H1 (cell line): Measurements from ENCODE around the gene PIK3R5. TPM values are rescaled to one million over a fixed set of nuclear protein-coding genes. Genes with fewer than 3 reads are reported as not detected.

Experiments
- CTCF ChIA-PET: fragments of 300-600 bp; sonication (Branson Sonifier 250); formaldehyde crosslinking; loops from one replicate; lab custom pipeline; 2021; ENCODE audit not compliant: partially characterized antibody; lab: Charles Lee
- POLR2A ChIA-PET: fragments of 300-600 bp; sonication (Branson Sonifier 250); formaldehyde crosslinking; loops from one replicate; lab custom pipeline; 2021; ENCODE audit warnings: inconsistent platforms; ENCODE audit not compliant: partially characterized antibody; lab: Charles Lee
- DNase-seq, 2 experiments: peaks; one replicate each; pipeline versions ENCODE4 v3.0.0 to v3.0.0-alpha.2; 2010 to 2022; ENCODE audit warnings: low spot score in 2 of 2, low read depth in 1 of 2, mixed read lengths in 1 of 2
- FAIRE-seq: peaks from 2 replicates; lab custom pipeline; 2011; peaks lifted over from hg19 to GRCh38; lab: Jason Lieb, UNC
- H2AFZ ChIP-seq: 2 replicates; pipeline ENCODE4 v1.8.1; 2012; ENCODE audit warnings: low read length, inconsistent platforms
- H2AK5ac ChIP-seq: 2 replicates; pipeline ENCODE4 v1.6.1; 2013; ENCODE audit warnings: low read depth, low read length
- H2BK120ac ChIP-seq: replicated peaks from 2 replicates; pipeline ENCODE3; 2013; ENCODE audit warnings: low read depth, low read length, inconsistent platforms
- H2BK12ac ChIP-seq: 2 replicates; pipeline ENCODE4 v1.6.1; 2013; ENCODE audit warnings: low read depth, low read length
- H2BK15ac ChIP-seq: 2 replicates; pipeline ENCODE4 v1.6.1; 2013; ENCODE audit warnings: low read length
- H2BK20ac ChIP-seq: 2 replicates; pipeline ENCODE4 v1.6.1; 2013; ENCODE audit warnings: low read length
- H2BK5ac ChIP-seq: 2 replicates; pipeline ENCODE4 v1.6.1; 2013; ENCODE audit warnings: low read depth, low read length
- H3K14ac ChIP-seq: 2 replicates; pipeline ENCODE4 v1.6.1; 2013; ENCODE audit warnings: inconsistent platforms; ENCODE audit not compliant: insufficient read length
- H3K18ac ChIP-seq: 2 replicates; pipeline ENCODE4 v1.6.1; 2013; ENCODE audit warnings: low read length; ENCODE audit errors: extremely low read depth
- H3K23ac ChIP-seq: 2 replicates; pipeline ENCODE4 v1.6.1; 2013; ENCODE audit warnings: inconsistent platforms; ENCODE audit not compliant: insufficient read length
- H3K23me2 ChIP-seq: 2 replicates; pipeline ENCODE4 v1.6.1; 2013; ENCODE audit warnings: low read depth, low read length
- H3K27ac ChIP-seq: 2 replicates; pipeline ENCODE4 v1.6.1; 2011; ENCODE audit warnings: low read depth, low read length, inconsistent platforms
- H3K27me3 ChIP-seq, 4 experiments: replicated peaks in 1 of 4; 1 replicate in 1 of 4; 2 replicates in 3 of 4; pipeline versions ENCODE4 v1.6.1 to v1.8.1; 2011 to 2013; ENCODE audit warnings: low read length in 3 of 4, mild to moderate bottlenecking in 3 of 4, inconsistent platforms in 2 of 4, mixed read lengths in 2 of 4, moderate library complexity in 1 of 4; ENCODE audit not compliant: control insufficient read depth in 3 of 4, insufficient read depth in 3 of 4; ENCODE audit errors: extremely low read depth in 1 of 4
- H3K36me3 ChIP-seq, 4 experiments: 2 replicates each; pipeline versions ENCODE4 v1.6.1 to v1.8.1; 2011 to 2013; ENCODE audit warnings: mild to moderate bottlenecking in 4 of 4, low read length in 3 of 4, moderate library complexity in 2 of 4, control low read depth in 1 of 4, inconsistent platforms in 1 of 4; ENCODE audit not compliant: insufficient read depth in 4 of 4, control insufficient read depth in 2 of 4
- H3K4ac ChIP-seq: replicated peaks from 2 replicates; pipeline ENCODE3; 2013; ENCODE audit warnings: low read length, low read depth, mixed read lengths, inconsistent platforms; ENCODE audit not compliant: insufficient read length
- H3K4me1 ChIP-seq, 4 experiments: replicated peaks in 1 of 4; 1 replicate in 1 of 4; 2 replicates in 3 of 4; pipeline versions ENCODE4 v1.6.1 to v1.8.1; 2011 to 2013; ENCODE audit warnings: low read length in 3 of 4, inconsistent platforms in 2 of 4, mixed read lengths in 1 of 4; ENCODE audit not compliant: insufficient read depth in 4 of 4, control insufficient read depth in 3 of 4
- H3K4me2 ChIP-seq, 2 experiments: 2 replicates each; pipeline versions ENCODE4 v1.6.1 to v1.8.1; 2011 to 2013; ENCODE audit warnings: low read depth in 2 of 2, low read length in 2 of 2, control low read depth in 1 of 2, inconsistent platforms in 1 of 2, mild to moderate bottlenecking in 1 of 2; ENCODE audit not compliant: insufficient read depth in 1 of 2
- H3K4me3 ChIP-seq, 4 experiments: fragments of 200-600, 300-600 bp in 1 of 4; sonication (generic), shearing (Covaris generic), sonication (Bioruptor Twin) in 1 of 4; 2 replicates each; pipeline versions ENCODE4 v1.5.1 to v1.8.1; 2011 to 2016; ENCODE audit warnings: low read length in 4 of 4, low read depth in 3 of 4, control low read depth in 2 of 4, inconsistent platforms in 2 of 4, mild to moderate bottlenecking in 2 of 4, mixed read lengths in 1 of 4, moderate library complexity in 1 of 4; ENCODE audit not compliant: insufficient read depth in 2 of 4; ENCODE audit errors: extremely low read depth in 1 of 4
- H3K56ac ChIP-seq: replicated peaks from 2 replicates; pipeline ENCODE3; 2013; ENCODE audit warnings: low read depth, mild to moderate bottlenecking, mixed read lengths, low read length, inconsistent platforms; ENCODE audit not compliant: insufficient read length
- H3K79me1 ChIP-seq: 2 replicates; pipeline ENCODE4 v1.6.1; 2013; ENCODE audit warnings: low read depth, low read length, control low read depth
- H3K79me2 ChIP-seq, 2 experiments: 2 replicates each; pipeline versions ENCODE4 v1.6.1 to v1.8.1; 2012 to 2013; ENCODE audit warnings: low read length in 2 of 2, mild to moderate bottlenecking in 2 of 2, inconsistent platforms in 1 of 2; ENCODE audit not compliant: insufficient read depth in 2 of 2, control insufficient read depth in 1 of 2
- H3K9ac ChIP-seq, 4 experiments: replicated peaks in 1 of 4; 1 replicate in 1 of 4; 2 replicates in 3 of 4; pipeline versions ENCODE4 v1.6.1 to v1.8.1; 2011 to 2013; ENCODE audit warnings: low read depth in 3 of 4, low read length in 3 of 4, control low read depth in 2 of 4, mild to moderate bottlenecking in 2 of 4, moderate library complexity in 2 of 4, inconsistent platforms in 1 of 4; ENCODE audit errors: extremely low read depth in 1 of 4
- H3K9me3 ChIP-seq, 2 experiments: 2 replicates each; pipeline versions ENCODE4 v1.6.1 to v1.8.1; 2012 to 2013; ENCODE audit warnings: mild to moderate bottlenecking in 2 of 2, moderate library complexity in 2 of 2, control low read depth in 1 of 2, inconsistent platforms in 1 of 2, low read depth in 1 of 2, low read length in 1 of 2, mixed read lengths in 1 of 2; ENCODE audit not compliant: insufficient read depth in 2 of 2
- H4K20me1 ChIP-seq, 2 experiments: replicated peaks in 1 of 2; 2 replicates each; pipeline versions ENCODE3 to v1.8.1; 2011 to 2013; ENCODE audit warnings: inconsistent platforms in 2 of 2, low read length in 2 of 2, mild to moderate bottlenecking in 1 of 2; ENCODE audit not compliant: insufficient read depth in 2 of 2, control insufficient read depth in 1 of 2
- H4K5ac ChIP-seq: 2 replicates; pipeline ENCODE4 v1.6.1; 2013; ENCODE audit warnings: low read length, low read depth, mixed read lengths, inconsistent platforms; ENCODE audit not compliant: insufficient read length
- H4K8ac ChIP-seq: 2 replicates; pipeline ENCODE4 v1.8.0; 2013; ENCODE audit warnings: mild to moderate bottlenecking, moderate library complexity, low read length, inconsistent platforms; ENCODE audit not compliant: insufficient read depth; ENCODE audit errors: extremely low read depth
- H4K91ac ChIP-seq: replicated peaks from 2 replicates; pipeline ENCODE3; 2013; ENCODE audit warnings: low read length, mixed read lengths, inconsistent platforms; ENCODE audit not compliant: insufficient read length
- ASH2L ChIP-seq: fragments of 200-600, 300-600 bp; sonication (generic); IDR thresholded peaks from one replicate; pipeline ENCODE4 v1.7.1; 2017; ENCODE audit warnings: low read length
- ATF2 ChIP-seq: IDR thresholded peaks from 2 replicates; pipeline ENCODE4 v1.6.1; 2012; ENCODE audit warnings: low read length, inconsistent platforms
- ATF3 ChIP-seq: IDR thresholded peaks from 2 replicates; pipeline ENCODE4 v1.6.1; 2011; ENCODE audit warnings: low read depth, mild to moderate bottlenecking, low read length; ENCODE audit not compliant: insufficient read depth
- BCL11A ChIP-seq, 2 experiments: IDR thresholded peaks; one replicate each; pipeline ENCODE4 v1.6.1; 2011; ENCODE audit warnings: low read depth in 2 of 2, low read length in 2 of 2, mild to moderate bottlenecking in 2 of 2
- CHD2 ChIP-seq: IDR thresholded peaks from 2 replicates; pipeline ENCODE4 v1.6.1; 2012; ENCODE audit warnings: low read length, improper control_type of control experiment
- EGR1 ChIP-seq: IDR thresholded peaks from 2 replicates; pipeline ENCODE4 v1.6.1; 2011; ENCODE audit warnings: low read depth, low read length, borderline replicate concordance
- KDM1A ChIP-seq: fragments of 200-600, 300-600 bp; sonication (generic); IDR thresholded peaks from 2 replicates; pipeline ENCODE4 v1.7.1; 2016; ENCODE audit warnings: mild to moderate bottlenecking, low read length, borderline replicate concordance
- POLR2AphosphoS5 ChIP-seq: IDR thresholded peaks from 2 replicates; pipeline ENCODE4 v1.6.1; 2011; ENCODE audit warnings: low read depth, low read length
- SAP30 ChIP-seq: fragments of 300-600 bp; sonication (generic); IDR thresholded peaks from 2 replicates; pipeline ENCODE4 v1.7.1; 2012; ENCODE audit warnings: low read length, moderate library complexity, mild to moderate bottlenecking, inconsistent platforms; ENCODE audit not compliant: insufficient read depth, insufficient replicate concordance
- SIRT6 ChIP-seq: IDR thresholded peaks from one replicate; pipeline ENCODE4 v1.7.1; 2012; ENCODE audit warnings: low read length, inconsistent platforms
- SIX5 ChIP-seq: IDR thresholded peaks from 2 replicates; pipeline ENCODE4 v1.6.1; 2011; ENCODE audit warnings: mild to moderate bottlenecking, low read depth, low read length
- WGBS, 2 experiments: shearing (Covaris generic) in 1 of 2; methylation state at CpG; one replicate each; pipeline versions ENCODE4 v1.1.6 to v1.1.7; 2013 to 2015; ENCODE audit warnings: low lambda C conversion rate in 2 of 2, mixed read lengths in 2 of 2, inconsistent platforms in 1 of 2, low coverage in 1 of 2, missing lambda C conversion rate in 1 of 2; ENCODE audit not compliant: insufficient replicate concordance in 2 of 2, insufficient coverage in 1 of 2, insufficient read length in 1 of 2; ENCODE audit errors: extremely low coverage in 1 of 2, missing lambda C conversion rate in 1 of 2; 5-methylcytosine and 5-hydroxymethylcytosine counted together
- polyA plus RNA-seq, 7 experiments: library from polyadenylated mRNA; depleted of rRNA in 3 of 7; stranded (reverse) in 5 of 7; unstranded in 2 of 7; fragments of >200 nt in 5 of 7; fragments of 200-250 nt in 2 of 7; gene quantifications; 1 replicate in 5 of 7; 2 replicates in 1 of 7; 4 replicates in 1 of 7; pipeline versions ENCODE4 v1.2.1 to v1.2.3, GENCODE V29; 2011 to 2013; ENCODE audit warnings: missing spikeins in 2 of 7, mixed read lengths in 2 of 7
- total RNA-seq: library from RNA; stranded (reverse); fragmentation: NEBNext Ultra II Directional; extraction: Animal tissue kit (Norgen Biotek cat#: 25700); gene quantifications from 2 replicates; pipeline ENCODE4 v1.2.1, GENCODE V29; 2021

The PIK3R5 gene
- total and polyA plus RNA-seq, 2 of the 8 experiments (the other 6 are each of a cell fraction or from before 2014, with no cell fraction given), result 2.7 to 4.3 TPM

DNA sequence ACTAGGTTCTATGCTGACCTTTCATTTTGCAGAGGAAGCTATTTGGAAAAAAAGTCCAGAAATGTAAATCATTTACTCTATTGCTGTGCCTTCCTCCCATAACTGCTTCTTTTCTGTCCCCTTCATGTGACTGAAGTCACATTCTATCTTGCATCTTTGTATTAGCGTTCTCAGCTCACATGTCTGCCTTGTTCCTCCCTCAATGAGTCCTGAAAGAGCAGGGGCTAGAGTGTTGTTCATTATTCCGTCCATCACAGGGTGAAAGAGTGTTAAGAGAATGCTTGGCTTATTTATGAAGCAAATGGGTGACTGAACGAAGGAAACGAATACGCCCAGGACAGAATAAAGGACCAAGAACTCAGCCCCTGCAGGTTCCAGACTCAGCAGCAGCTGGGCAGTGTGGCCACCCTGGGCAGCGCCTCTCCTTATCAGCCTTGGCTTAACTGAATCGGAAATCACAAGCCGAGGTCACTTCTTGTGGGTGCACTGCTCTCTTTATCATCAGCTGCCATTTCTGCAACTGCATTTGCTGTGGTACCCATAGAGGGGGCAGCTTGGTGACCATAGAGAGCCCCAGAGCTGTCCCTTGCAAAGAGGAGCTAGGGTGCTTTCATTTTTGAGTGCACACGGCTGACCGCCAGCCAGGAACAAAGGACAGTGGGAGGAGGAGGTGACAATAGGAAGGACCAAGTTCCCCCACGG lies 96.2 kb downstream of the PIK3R5 start:
- no peaks in the 10 kb centered on the region for H4K20me1 ChIP-seq
- no peak overlapping the region for H2AK5ac ChIP-seq
- no peak overlapping the region for H3K18ac ChIP-seq
- H3K79me2 ChIP-seq, result no peaks in the 10 kb centered on the region
- POLR2A ChIA-PET, result interaction anchor here (0.6 kb wide), 1 partner anchor 22 kb away, joined by 3 read pairs; no protein-coding TSS in a partner anchor
- H2BK12ac ChIP-seq, result no peak overlapping the region
- H3K23me2 ChIP-seq, result no peaks in the 10 kb centered on the region
- no peak overlapping the region for H3K4ac ChIP-seq
- H2BK20ac ChIP-seq, result no peak overlapping the region
- no peak overlapping the region for H3K4me2 ChIP-seq
- H3K27ac ChIP-seq, result no peak overlapping the region
- H3K23ac ChIP-seq, result no peak overlapping the region
- H4K8ac ChIP-seq, result no peak overlapping the region
- no peaks in the 10 kb centered on the region for H3K79me1 ChIP-seq
- no peak overlapping the region for H4K5ac ChIP-seq
- no peak overlapping the region for H2BK120ac ChIP-seq
- no peak overlapping the region for H4K91ac ChIP-seq
- peaks cover 0 to 2% (median 0%) of the 10 kb centered on the region in 4 experiments; a peak in 2 of 7 replicates for H3K27me3 ChIP-seq
- no peak overlapping the region for H2AFZ ChIP-seq
- no peak overlapping the region for H3K4me3 ChIP-seq
- no peaks in the 10 kb centered on the region for H3K36me3 ChIP-seq
- no peak overlapping the region for H3K9ac ChIP-seq
- peaks cover 0 to 2% (median 0%) of the 10 kb centered on the region in 4 experiments; a peak in 3 of 7 replicates for H3K4me1 ChIP-seq
- no peak overlapping the region for H3K14ac ChIP-seq
- DNase-seq (no peak), FAIRE-seq (no peak)
- 85% methylated on average over 11 of the region's 11 CpGs; no CpG with 5 or more reads in 1 of the 2 experiments for WGBS, 2 experiments
- no peaks in the 10 kb centered on the region for H3K9me3 ChIP-seq
- H2BK5ac ChIP-seq, result no peak overlapping the region
- CTCF ChIA-PET, result interaction anchor here (0.8 to 2.5 kb wide), 3 partner anchors 11 to 26 kb away, joined by 3 to 11 read pairs (median 3); no protein-coding TSS in a partner anchor
- H3K56ac ChIP-seq, result no peak overlapping the region
- H2BK15ac ChIP-seq, result no peak overlapping the region
- TF ChIP-seq ATF3 (no peak), SAP30 (no peak), POLR2AphosphoS5 (no peak), KDM1A (no peak), CHD2 (no peak), ASH2L (no peak), BCL11A (IDR thresholded peaks at IDR 0.05; ENCODE audit: low read depth in 2 of 2, low read length in 2 of 2) (no peak), SIRT6 (no peak), SIX5 (no peak), EGR1 (no peak), ATF2 (no peak)
